ENCODE results near the gene SFTPD.

DNA sequence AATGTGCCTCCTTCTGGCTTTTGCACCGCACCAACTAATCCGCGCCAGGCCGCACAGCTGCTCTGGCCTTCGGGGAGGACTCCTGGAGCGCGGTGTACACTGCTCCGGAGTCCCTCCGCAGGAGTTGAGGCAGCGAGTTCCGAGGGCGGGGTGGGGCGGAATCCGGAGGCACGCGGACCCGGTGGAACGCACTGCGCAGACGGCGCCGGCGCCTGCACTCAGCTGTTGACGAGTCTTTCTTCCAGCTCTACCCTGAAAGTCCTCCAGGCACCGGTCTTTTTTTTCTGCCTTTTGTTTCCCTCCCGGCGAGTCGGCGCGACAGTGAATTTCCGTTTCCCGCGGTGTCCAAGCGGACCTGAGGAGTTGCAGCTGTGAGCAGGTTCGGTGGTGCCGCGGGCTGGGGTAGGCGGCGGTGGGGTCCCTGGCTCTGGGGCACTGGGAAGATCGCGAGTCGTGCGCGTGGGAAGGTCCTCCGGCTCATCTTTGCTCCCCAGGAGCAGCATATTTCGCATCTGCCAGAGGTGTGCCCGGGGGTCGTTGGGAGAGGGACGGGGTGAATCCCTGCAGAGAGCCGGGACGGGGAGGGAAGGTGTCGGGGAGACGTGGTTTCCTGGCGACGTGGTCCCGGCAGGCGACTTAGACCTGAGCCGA is 44.1 kb downstream of the SFTPD start:
- TF ChIP-seq EZH2phosphoT487 (IDR thresholded peaks at IDR 0.05; ENCODE audit: low read depth): no peak
- TF ChIP-seq, protein P1, sequence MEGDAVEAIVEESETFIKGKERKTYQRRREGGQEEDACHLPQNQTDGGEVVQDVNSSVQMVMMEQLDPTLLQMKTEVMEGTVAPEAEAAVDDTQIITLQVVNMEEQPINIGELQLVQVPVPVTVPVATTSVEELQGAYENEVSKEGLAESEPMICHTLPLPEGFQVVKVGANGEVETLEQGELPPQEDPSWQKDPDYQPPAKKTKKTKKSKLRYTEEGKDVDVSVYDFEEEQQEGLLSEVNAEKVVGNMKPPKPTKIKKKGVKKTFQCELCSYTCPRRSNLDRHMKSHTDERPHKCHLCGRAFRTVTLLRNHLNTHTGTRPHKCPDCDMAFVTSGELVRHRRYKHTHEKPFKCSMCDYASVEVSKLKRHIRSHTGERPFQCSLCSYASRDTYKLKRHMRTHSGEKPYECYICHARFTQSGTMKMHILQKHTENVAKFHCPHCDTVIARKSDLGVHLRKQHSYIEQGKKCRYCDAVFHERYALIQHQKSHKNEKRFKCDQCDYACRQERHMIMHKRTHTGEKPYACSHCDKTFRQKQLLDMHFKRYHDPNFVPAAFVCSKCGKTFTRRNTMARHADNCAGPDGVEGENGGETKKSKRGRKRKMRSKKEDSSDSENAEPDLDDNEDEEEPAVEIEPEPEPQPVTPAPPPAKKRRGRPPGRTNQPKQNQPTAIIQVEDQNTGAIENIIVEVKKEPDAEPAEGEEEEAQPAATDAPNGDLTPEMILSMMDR (IDR thresholded peaks at IDR 0.05; ENCODE audit: low read depth, low read length): no peak
